GM12878 (cell line): ENCODE data around the gene PTPRD. TPM values are rescaled to one million over a fixed set of nuclear protein-coding genes. Genes with fewer than 3 reads are reported as not detected.

Source experiments
- ATAC-seq: fragments of 200-7000 bp; cut with Tn5 transposase; 3 replicates; pipeline ENCODE4 v1.9.1; 2020; ENCODE audit warnings: mild to moderate bottlenecking, moderate library complexity
- BruUV-seq: library from RNA; stranded (reverse); fragments of 400-500 nt; replicated peaks from 2 replicates; lab custom pipeline; 2021; lab: Mats Ljungman, UMichigan
- CTCF ChIA-PET: fragments of 300-600 bp; sonication (Branson Sonifier 250); formaldehyde crosslinking; extraction: SDS; loops from one replicate; lab custom pipeline; 2021; ENCODE audit warnings: inconsistent platforms; lab: Yijun Ruan, JAX
- POLR2A ChIA-PET: fragments of 350-600 bp; formaldehyde crosslinking; extraction: SDS; loops from one replicate; lab custom pipeline; 2021; ENCODE audit warnings: inconsistent platforms; lab: Charles Lee
- RAD21 ChIA-PET: fragments of 300-600 bp; sonication (Branson Sonifier 250); formaldehyde crosslinking; loops from one replicate; lab custom pipeline; 2023; ENCODE audit warnings: antibody characterized with exemption; ENCODE audit not compliant: unreplicated experiment; lab: Charles Lee
- SMC1A ChIA-PET: fragments of 300-600 bp; sonication (Branson Sonifier 250); formaldehyde crosslinking; loops from one replicate; lab custom pipeline; 2023; ENCODE audit not compliant: unreplicated experiment, uncharacterized antibody; lab: Charles Lee
- DNase-seq: peaks from one replicate; pipeline ENCODE4 v3.0.0-alpha.2; 2011; ENCODE audit warnings: low read depth, low spot score
- FAIRE-seq: peaks from 3 replicates; lab custom pipeline; 2011; peaks lifted over from hg19 to GRCh38; lab: Jason Lieb, UNC
- H2AFZ ChIP-seq: 2 replicates; pipeline ENCODE4 v1.6.0; 2011; ENCODE audit warnings: low read depth, low read length, control low read depth; ENCODE audit not compliant: control insufficient read depth
- H3K27ac ChIP-seq: 2 replicates; pipeline ENCODE4 v1.5.1; 2011; ENCODE audit warnings: control low read depth; ENCODE audit not compliant: control insufficient read depth, insufficient read depth
- H3K27me3 ChIP-seq, 2 experiments: replicated peaks in 1 of 2; 2 replicates each; pipeline versions ENCODE4 v1.6.0 to v1.6.1; 2011; ENCODE audit warnings: low read length in 1 of 2; ENCODE audit not compliant: control insufficient read depth in 2 of 2, insufficient read depth in 2 of 2
- H3K36me3 ChIP-seq, 2 experiments: 2 replicates each; pipeline ENCODE4 v1.5.1; 2011; ENCODE audit warnings: low read length in 1 of 2; ENCODE audit not compliant: control insufficient read depth in 2 of 2, insufficient read depth in 2 of 2
- H3K4me1 ChIP-seq: 2 replicates; pipeline ENCODE4 v1.6.1; 2011; ENCODE audit warnings: mild to moderate bottlenecking, low read length, moderate library complexity, mixed read lengths; ENCODE audit not compliant: control insufficient read depth, insufficient read depth
- H3K4me2 ChIP-seq: 2 replicates; pipeline ENCODE4 v1.6.0; 2011; ENCODE audit warnings: control low read depth; ENCODE audit not compliant: control insufficient read depth, insufficient read depth
- H3K4me3 ChIP-seq: fragments of 200-600 bp; sonication (generic); 2 replicates; pipeline ENCODE4 v1.5.1; 2016
- H3K79me2 ChIP-seq: 2 replicates; pipeline ENCODE4 v1.6.0; 2011; ENCODE audit warnings: low read length; ENCODE audit not compliant: control insufficient read depth, insufficient read depth
- H3K9ac ChIP-seq: 2 replicates; pipeline ENCODE4 v1.8.0; 2011; ENCODE audit warnings: low read length, control low read depth, mixed read lengths; ENCODE audit not compliant: control insufficient read depth, insufficient read depth
- H3K9me3 ChIP-seq: replicated peaks from 3 replicates; pipeline ENCODE4 v1.5.1; 2011; ENCODE audit warnings: mild to moderate bottlenecking, low read length; ENCODE audit not compliant: control insufficient read depth, insufficient read depth
- H4K20me1 ChIP-seq: 2 replicates; pipeline ENCODE4 v1.6.0; 2011; ENCODE audit not compliant: control insufficient read depth, insufficient read depth
- CEBPZ ChIP-seq: fragments of 150-350 bp; IDR thresholded peaks from 2 replicates; pipeline ENCODE4 v1.6.1; 2016; ENCODE audit warnings: low read depth, low read length
- MLLT1 ChIP-seq: fragments of 450-650 bp; IDR thresholded peaks from 2 replicates; pipeline ENCODE4 v1.6.1; 2016; ENCODE audit warnings: mild to moderate bottlenecking
- MYC ChIP-seq: IDR thresholded peaks from 2 replicates; pipeline ENCODE4 v1.6.1; 2011; ENCODE audit warnings: mild to moderate bottlenecking, low read length, moderate library complexity, inconsistent platforms; ENCODE audit not compliant: insufficient read depth, insufficient replicate concordance, insufficient read length, severe bottlenecking
- NKRF ChIP-seq: fragments of 450-650 bp; conservative IDR thresholded peaks from 2 replicates; pipeline ENCODE4 v1.6.1; 2017; ENCODE audit warnings: mild to moderate bottlenecking, moderate library complexity
- POLR2AphosphoS2 ChIP-seq: IDR thresholded peaks from 2 replicates; pipeline ENCODE4 v1.6.1; 2011; ENCODE audit warnings: low read depth, mild to moderate bottlenecking, low read length, improper control_type of control experiment, moderate library complexity
- RELA ChIP-seq: fragments of 450-650 bp; IDR thresholded peaks from 2 replicates; pipeline ENCODE4 v1.8.0; 2014; ENCODE audit warnings: borderline replicate concordance; ENCODE audit not compliant: partially characterized antibody
- SMAD5 ChIP-seq: IDR thresholded peaks from 2 replicates; pipeline ENCODE4 v1.6.1; 2016; ENCODE audit warnings: antibody characterized with exemption, low read depth
- TAF1 ChIP-seq: IDR thresholded peaks from 2 replicates; pipeline ENCODE4 v1.6.1; 2011; ENCODE audit warnings: mild to moderate bottlenecking, low read depth, low read length, borderline replicate concordance
- WRNIP1 ChIP-seq: IDR thresholded peaks from 2 replicates; pipeline ENCODE4 v1.6.1; 2011; ENCODE audit warnings: low read depth, low read length, improper control_type of control experiment, borderline replicate concordance
- ZBED1 ChIP-seq: IDR thresholded peaks from 2 replicates; pipeline ENCODE4 v1.6.1; 2016; ENCODE audit warnings: borderline replicate concordance
- ZNF217 ChIP-seq: fragments of 450-650 bp; IDR thresholded peaks from 2 replicates; pipeline ENCODE4 v1.6.1; 2017; ENCODE audit warnings: antibody characterized with exemption, mild to moderate bottlenecking
- ZNF687 ChIP-seq: fragments of 450-650 bp; IDR thresholded peaks from 2 replicates; pipeline ENCODE4 v1.6.1; 2017; ENCODE audit warnings: mild to moderate bottlenecking, moderate library complexity
- WGBS: methylation state at CpG from one replicate; pipeline ENCODE4 v1.1.6; 2016; ENCODE audit warnings: low lambda C conversion rate; ENCODE audit not compliant: insufficient replicate concordance, insufficient coverage; ENCODE audit errors: missing lambda C conversion rate; 5-methylcytosine and 5-hydroxymethylcytosine counted together
- in situ Hi-C: fragments of 300-500 bp; cut with MboI; formaldehyde crosslinking; loops from 9 replicates; pipeline ENCODE4 v1.14.3; 2018; ENCODE audit warnings: mixed read lengths
- intact Hi-C: fragments of 100-400 bp; cut with micrococcal nuclease; formaldehyde crosslinking; loops from one replicate; pipeline ENCODE4 v1.14.2; 2022; ENCODE audit not compliant: unreplicated experiment
- polyA plus RNA-seq, 11 experiments: library from polyadenylated mRNA; depleted of rRNA in 4 of 11; unstranded in 6 of 11; stranded (reverse) in 5 of 11; fragments of >200 nt; fragmentation: Nextera tagmentation in 4 of 11; fragmentation: Illumina TruSeq in 1 of 11; extraction: Ambion mirVana in 4 of 11; extraction: Trizol in 1 of 11; gene quantifications; 1 replicate in 1 of 11; 2 replicates in 10 of 11; pipeline versions ENCODE4 v1.2.1 to v1.2.3, GENCODE V29; 2011 to 2016; ENCODE audit warnings: inconsistent platforms in 2 of 11, missing spikeins in 2 of 11, low read depth in 1 of 11
- total RNA-seq, 4 experiments: library from RNA; depleted of rRNA in 3 of 4; stranded (reverse); fragments of >200 nt in 3 of 4; fragmentation: Illumina TruSeq in 1 of 4; extraction: Trizol in 1 of 4; gene quantifications; 2 replicates each; pipeline versions ENCODE4 v1.2.1 to v1.2.3, GENCODE V29; 2013 to 2021

PTPRD gene
- total and polyA plus RNA-seq, 10 of the 15 experiments (the other 5 are each of a cell fraction or from before 2014, with no cell fraction given), result under 0.01 to 0.05 (median 0.01) TPM; not detected in 7

- no peak for FAIRE-seq
- Histone ChIP-seq H3K27ac (no peak overlapping the region), H3K79me2 (no peaks in the 10 kb centered on the region), H3K9ac (no peak overlapping the region), H3K4me1 (no peaks in the 10 kb centered on the region), H3K4me3 (no peak overlapping the region), H3K9me3 (no peaks in the 10 kb centered on the region), H4K20me1 (no peaks in the 10 kb centered on the region), H3K4me2 (no peak overlapping the region), H2AFZ (no peak overlapping the region), H3K36me3 (no peaks in the 10 kb centered on the region; a peak in 1 of 4 replicates), H3K27me3 (no peaks in the 10 kb centered on the region)
- intact Hi-C loops (no loop called here), in situ Hi-C loops (no loop called here)
- BruUV-seq, result no TSS peak
- RAD21 ChIA-PET, result no interaction called here
- DNase-seq, result no peak
- CTCF ChIA-PET, result no interaction called here
- no peak for ATAC-seq
- POLR2A ChIA-PET, result no interaction called here
- WGBS, result 53% methylated on average over 7 of the region's 7 CpGs
- SMC1A ChIA-PET, result no interaction called here
- TF ChIP-seq CEBPZ (no peak), RELA (no peak), MYC (no peak), MLLT1 (no peak), WRNIP1 (no peak), SMAD5 (no peak), TAF1 (no peak), ZBED1 (no peak), ZNF687 (no peak), POLR2AphosphoS2 (no peak), ZNF217 (no peak), NKRF (no peak)
These were observed 1053.9 kb downstream of the PTPRD start for GRCh38 chr9:9558907-9559306.
